ENCODE measurements around the gene SPC25. TPM values are rescaled to one million over a fixed set of nuclear protein-coding genes. Genes with fewer than 3 reads are reported as not detected.

SPC25 gene
- total RNA-seq, 1 donor from 2014 or later, result 9.1 TPM

DNA sequence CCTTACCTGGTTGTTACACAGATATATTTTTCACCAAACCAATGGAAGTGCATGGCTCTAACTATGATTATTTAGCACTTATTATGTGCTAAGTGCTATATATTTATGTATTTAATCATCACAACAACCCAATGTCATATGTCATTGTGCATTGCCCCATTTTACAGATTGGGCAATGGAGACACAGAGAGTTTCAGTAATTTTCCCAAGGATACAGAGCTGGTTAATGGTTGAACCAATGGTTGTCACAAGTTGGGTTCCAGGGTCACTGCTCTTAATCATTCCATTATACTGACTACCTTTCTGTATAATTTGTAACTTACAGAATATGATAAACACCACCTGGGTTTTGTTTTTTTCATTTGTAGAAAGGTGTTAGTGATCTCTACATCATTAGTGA, 58.6 kb downstream of the SPC25 start:
- TF ChIP-seq, protein P1, sequence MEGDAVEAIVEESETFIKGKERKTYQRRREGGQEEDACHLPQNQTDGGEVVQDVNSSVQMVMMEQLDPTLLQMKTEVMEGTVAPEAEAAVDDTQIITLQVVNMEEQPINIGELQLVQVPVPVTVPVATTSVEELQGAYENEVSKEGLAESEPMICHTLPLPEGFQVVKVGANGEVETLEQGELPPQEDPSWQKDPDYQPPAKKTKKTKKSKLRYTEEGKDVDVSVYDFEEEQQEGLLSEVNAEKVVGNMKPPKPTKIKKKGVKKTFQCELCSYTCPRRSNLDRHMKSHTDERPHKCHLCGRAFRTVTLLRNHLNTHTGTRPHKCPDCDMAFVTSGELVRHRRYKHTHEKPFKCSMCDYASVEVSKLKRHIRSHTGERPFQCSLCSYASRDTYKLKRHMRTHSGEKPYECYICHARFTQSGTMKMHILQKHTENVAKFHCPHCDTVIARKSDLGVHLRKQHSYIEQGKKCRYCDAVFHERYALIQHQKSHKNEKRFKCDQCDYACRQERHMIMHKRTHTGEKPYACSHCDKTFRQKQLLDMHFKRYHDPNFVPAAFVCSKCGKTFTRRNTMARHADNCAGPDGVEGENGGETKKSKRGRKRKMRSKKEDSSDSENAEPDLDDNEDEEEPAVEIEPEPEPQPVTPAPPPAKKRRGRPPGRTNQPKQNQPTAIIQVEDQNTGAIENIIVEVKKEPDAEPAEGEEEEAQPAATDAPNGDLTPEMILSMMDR (IDR thresholded peaks at IDR 0.05; ENCODE audit: unreplicated experiment), result no peak
- Mint-ChIP-seq H3K9me3 (peaks cover 5% of the 10 kb centered on the region), H3K36me3 (peaks cover 3% of the 10 kb centered on the region), H3K4me3 (no peak overlapping the region), H3K27me3 (ENCODE audit: low read depth) (no peaks in the 10 kb centered on the region), H3K4me1 (no peaks in the 10 kb centered on the region), H3K27ac (no peak overlapping the region)
- no peak for DNase-seq (ENCODE audit: low spot score in 2 of 2, unreplicated experiment in 2 of 2)

DNA sequence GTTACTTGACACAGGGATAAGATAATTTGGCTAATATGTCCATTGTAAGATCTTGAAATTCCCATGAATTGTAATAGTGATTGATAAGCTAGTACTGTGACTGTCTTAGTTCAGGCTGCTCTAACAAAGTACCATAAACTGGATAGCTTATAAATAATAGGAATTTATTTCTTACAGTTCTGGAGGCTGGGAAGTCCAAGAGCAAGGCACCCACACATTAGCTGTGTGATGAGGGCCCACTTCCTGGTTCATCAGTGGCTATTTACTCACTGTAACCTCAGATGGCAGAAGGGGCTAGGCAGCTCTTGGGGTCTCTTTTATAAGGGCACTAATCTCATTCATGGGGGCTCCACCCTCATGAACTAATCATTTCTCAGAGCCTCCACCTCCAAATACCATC, 59.3 kb downstream of the SPC25 start:
- Mint-ChIP-seq H3K27me3 (ENCODE audit: low read depth) (no peaks in the 10 kb centered on the region), H3K4me1 (no peaks in the 10 kb centered on the region), H3K27ac (no peak overlapping the region), H3K36me3 (peaks cover 3% of the 10 kb centered on the region), H3K4me3 (no peak overlapping the region), H3K9me3 (peaks cover 5% of the 10 kb centered on the region)
- no peak for DNase-seq (ENCODE audit: low spot score in 2 of 2, unreplicated experiment in 2 of 2)
- TF ChIP-seq, protein P1 (IDR thresholded peaks at IDR 0.05; ENCODE audit: unreplicated experiment), result no peak

DNA sequence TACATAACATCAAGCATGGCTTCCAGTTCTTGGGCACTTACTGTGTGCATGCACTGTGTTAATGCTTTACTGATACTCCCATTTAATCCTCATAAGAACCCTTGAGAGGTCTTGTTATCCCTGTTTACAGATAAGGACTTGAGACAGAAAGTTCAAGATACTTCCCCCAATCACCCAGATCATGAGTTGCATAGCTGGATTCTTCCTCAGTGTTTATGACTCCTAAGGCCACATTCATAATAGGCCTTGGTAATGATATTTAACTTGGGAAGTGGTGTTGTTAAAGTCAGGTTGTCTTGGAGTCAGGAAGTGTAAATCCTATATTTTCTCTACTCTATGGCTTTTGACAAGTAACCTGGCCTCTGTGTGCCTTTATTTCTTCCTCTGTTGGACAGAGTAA, 65.1 kb downstream of the SPC25 start:
- Mint-ChIP-seq H3K4me1 (no peaks in the 10 kb centered on the region), H3K36me3 (no peaks in the 10 kb centered on the region), H3K27ac (no peak overlapping the region), H3K9me3 (no peaks in the 10 kb centered on the region), H3K27me3 (ENCODE audit: low read depth) (no peaks in the 10 kb centered on the region), H3K4me3 (no peak overlapping the region)
- TF ChIP-seq, protein P1 (IDR thresholded peaks at IDR 0.05; ENCODE audit: unreplicated experiment), result no peak
- no peak for DNase-seq (ENCODE audit: low spot score in 2 of 2, unreplicated experiment in 2 of 2)

DNA sequence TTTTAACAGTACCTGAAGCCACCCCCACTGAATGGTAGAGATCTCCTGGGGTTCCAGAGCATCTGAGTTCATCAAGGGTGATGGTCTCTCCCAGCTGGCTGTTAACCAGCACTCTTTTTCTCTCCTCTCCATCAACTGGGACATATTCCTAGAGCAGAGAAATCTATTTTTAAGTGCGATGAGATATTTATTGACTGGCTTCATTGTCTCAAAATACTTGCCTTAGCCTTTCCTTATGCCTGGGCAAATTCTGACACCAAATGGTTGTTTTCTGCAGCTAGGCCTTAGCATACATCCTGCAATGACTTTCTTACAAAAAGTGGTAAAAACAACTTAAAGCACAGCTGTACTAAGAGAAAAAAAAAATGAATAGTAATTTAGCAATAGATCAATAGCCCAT, 68.2 kb downstream of the SPC25 start:
- no peak for DNase-seq (ENCODE audit: low spot score in 2 of 2, unreplicated experiment in 2 of 2)
- H3K9me3 Mint-ChIP-seq, result no peaks in the 10 kb centered on the region
- no peak overlapping the region for H3K4me3 Mint-ChIP-seq
- H3K27ac Mint-ChIP-seq, result no peak overlapping the region
- no peaks in the 10 kb centered on the region for H3K36me3 Mint-ChIP-seq
- H3K27me3 Mint-ChIP-seq (ENCODE audit: low read depth), result no peaks in the 10 kb centered on the region
- peaks cover 5% of the 10 kb centered on the region for H3K4me1 Mint-ChIP-seq
- TF ChIP-seq, protein P1 (IDR thresholded peaks at IDR 0.05; ENCODE audit: unreplicated experiment), result no peak

DNA sequence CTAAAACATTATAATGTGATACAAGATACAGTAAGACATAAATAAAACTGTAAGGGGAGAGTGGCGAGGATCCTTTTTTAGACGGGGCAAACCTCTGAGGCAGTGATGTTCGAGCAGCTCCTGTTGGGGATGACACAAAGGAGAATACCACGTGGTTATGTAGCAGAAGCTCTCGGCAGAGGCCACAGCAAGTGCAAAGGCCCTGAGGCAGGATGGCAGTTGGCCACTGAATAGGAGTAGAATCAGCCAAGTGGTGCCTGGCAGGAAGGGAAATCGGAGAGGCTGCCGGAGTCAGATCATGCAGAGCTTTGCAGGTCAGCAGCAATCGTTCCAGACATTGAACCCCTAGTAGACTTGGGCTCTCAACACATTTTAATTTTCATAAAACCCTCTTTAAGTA, 68.7 kb downstream of the SPC25 start:
- H3K27ac Mint-ChIP-seq, result no peak overlapping the region
- TF ChIP-seq, protein P1 (IDR thresholded peaks at IDR 0.05; ENCODE audit: unreplicated experiment), result no peak
- H3K4me1 Mint-ChIP-seq, result peaks cover 5% of the 10 kb centered on the region
- no peaks in the 10 kb centered on the region for H3K9me3 Mint-ChIP-seq
- H3K36me3 Mint-ChIP-seq, result no peaks in the 10 kb centered on the region
- H3K4me3 Mint-ChIP-seq, result no peak overlapping the region
- no peak for DNase-seq (ENCODE audit: low spot score in 2 of 2, unreplicated experiment in 2 of 2)
- no peaks in the 10 kb centered on the region for H3K27me3 Mint-ChIP-seq (ENCODE audit: low read depth)

Other genes starting within 250 kb of the SPC25 start
- gene NOSTRIN, start 87.8 kb downstream of the SPC25 start, total RNA-seq, result 0.90 to 1.0 TPM (median 0.98 TPM) in 3 replicates
- gene G6PC2, start 10.9 kb upstream of the SPC25 start, total RNA-seq, result not detected in 3 replicates
- gene ABCB11, start 140.9 kb upstream of the SPC25 start, total RNA-seq, result 0.02 to 0.18 TPM (median 0.07 TPM) in 3 replicates
- 0.16 to 0.18 TPM in 2 of 3 replicates, not detected in the other for gene DHRS9, start 179.1 kb upstream of the SPC25 start, total RNA-seq